Chondrocyte (in vitro differentiated cells): Measurements from ENCODE around the gene APBA1. TPM values are rescaled to one million over a fixed set of nuclear protein-coding genes. Genes with fewer than 3 reads are reported as not detected.

ENCODE experiments used
- DNase-seq: peaks from one replicate; pipeline ENCODE4 v3.0.0; 2021; ENCODE audit warnings: mixed read lengths, low spot score
- H3K27ac Mint-ChIP-seq: one replicate; pipeline ENCODE4 v1.8.0; 2021; ENCODE audit warnings: mild to moderate bottlenecking, moderate library complexity, mixed read lengths; ENCODE audit not compliant: unreplicated experiment
- H3K27me3 Mint-ChIP-seq: 2 replicates; pipeline ENCODE4 v1.8.0; 2021; ENCODE audit warnings: low read depth, mixed read lengths
- H3K36me3 Mint-ChIP-seq: 2 replicates; pipeline ENCODE4 v1.8.0; 2021; ENCODE audit warnings: low read depth, mixed read lengths
- H3K4me1 Mint-ChIP-seq: 2 replicates; pipeline ENCODE4 v1.8.0; 2021; ENCODE audit warnings: low read depth, mild to moderate bottlenecking, mixed read lengths
- H3K4me3 Mint-ChIP-seq: one replicate; pipeline ENCODE4 v1.8.0; 2021; ENCODE audit warnings: mild to moderate bottlenecking, moderate library complexity, mixed read lengths; ENCODE audit not compliant: unreplicated experiment
- H3K9me3 Mint-ChIP-seq: 2 replicates; pipeline ENCODE4 v1.8.0; 2021; ENCODE audit warnings: low read depth, mixed read lengths
- total RNA-seq: library from RNA; stranded (reverse); gene quantifications from 3 replicates; pipeline ENCODE4 v1.2.1, GENCODE V29; 2021
- TF ChIP-seq, protein P1 (sequence below): fragments of 200-600 bp; sonication (generic); IDR thresholded peaks from 2 replicates; pipeline ENCODE4 v1.5.0; 2021; ENCODE audit warnings: antibody characterized with exemption, mild to moderate bottlenecking, moderate library complexity

The APBA1 gene
- total RNA-seq, 1 donor from 2014 or later: 12.3 TPM

DNA sequence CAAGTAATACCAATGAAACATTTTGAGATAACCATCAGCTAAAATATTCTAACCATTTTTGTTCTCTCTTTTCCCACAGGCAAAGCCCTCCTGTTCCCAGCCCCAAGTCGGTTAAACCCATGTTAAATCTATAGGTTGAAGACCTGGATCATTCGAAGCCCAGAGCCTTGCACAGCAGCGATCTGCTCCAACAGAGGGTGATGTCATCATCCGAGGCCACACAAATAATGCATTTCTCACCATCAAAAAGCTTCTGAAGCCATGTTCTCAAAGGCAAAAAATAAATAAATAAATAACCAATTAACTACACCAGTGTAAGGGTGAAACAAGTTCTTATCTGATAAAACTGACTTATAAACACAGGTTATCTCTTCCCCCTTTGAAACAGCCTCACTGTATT is 178.0 kb downstream of the APBA1 start:
- H3K27ac Mint-ChIP-seq: no peak overlapping the region
- H3K4me3 Mint-ChIP-seq: no peak overlapping the region
- DNase-seq: no peak
- H3K9me3 Mint-ChIP-seq: no peaks in the 10 kb centered on the region
- H3K4me1 Mint-ChIP-seq: no peaks in the 10 kb centered on the region
- TF ChIP-seq, protein P1, sequence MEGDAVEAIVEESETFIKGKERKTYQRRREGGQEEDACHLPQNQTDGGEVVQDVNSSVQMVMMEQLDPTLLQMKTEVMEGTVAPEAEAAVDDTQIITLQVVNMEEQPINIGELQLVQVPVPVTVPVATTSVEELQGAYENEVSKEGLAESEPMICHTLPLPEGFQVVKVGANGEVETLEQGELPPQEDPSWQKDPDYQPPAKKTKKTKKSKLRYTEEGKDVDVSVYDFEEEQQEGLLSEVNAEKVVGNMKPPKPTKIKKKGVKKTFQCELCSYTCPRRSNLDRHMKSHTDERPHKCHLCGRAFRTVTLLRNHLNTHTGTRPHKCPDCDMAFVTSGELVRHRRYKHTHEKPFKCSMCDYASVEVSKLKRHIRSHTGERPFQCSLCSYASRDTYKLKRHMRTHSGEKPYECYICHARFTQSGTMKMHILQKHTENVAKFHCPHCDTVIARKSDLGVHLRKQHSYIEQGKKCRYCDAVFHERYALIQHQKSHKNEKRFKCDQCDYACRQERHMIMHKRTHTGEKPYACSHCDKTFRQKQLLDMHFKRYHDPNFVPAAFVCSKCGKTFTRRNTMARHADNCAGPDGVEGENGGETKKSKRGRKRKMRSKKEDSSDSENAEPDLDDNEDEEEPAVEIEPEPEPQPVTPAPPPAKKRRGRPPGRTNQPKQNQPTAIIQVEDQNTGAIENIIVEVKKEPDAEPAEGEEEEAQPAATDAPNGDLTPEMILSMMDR: no peak
- no peaks in the 10 kb centered on the region for H3K36me3 Mint-ChIP-seq
- H3K27me3 Mint-ChIP-seq: no peaks in the 10 kb centered on the region

DNA sequence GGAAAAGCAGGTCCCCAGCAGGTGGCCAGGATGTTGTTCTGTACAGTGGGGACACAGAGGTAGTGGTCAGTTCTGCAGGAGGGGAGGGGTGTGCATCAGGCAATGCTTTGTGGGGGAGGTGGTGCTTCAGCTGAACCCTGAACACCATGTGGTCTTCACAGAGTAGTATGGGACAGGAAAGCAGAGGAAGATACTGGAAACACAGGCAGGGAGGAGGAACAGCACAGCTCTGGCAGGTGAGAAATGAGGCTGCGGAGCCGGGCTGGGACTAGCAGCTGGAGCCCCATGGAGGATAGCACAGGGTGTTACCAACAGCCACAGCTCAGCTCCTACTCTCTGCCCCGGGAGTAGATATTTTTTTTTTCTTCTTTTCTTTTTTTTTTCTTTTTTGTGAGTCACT is 185.7 kb downstream of the APBA1 start:
- H3K4me1 Mint-ChIP-seq: peaks cover 7% of the 10 kb centered on the region
- no peak for DNase-seq
- TF ChIP-seq, protein P1: no peak
- peaks cover 2% of the 10 kb centered on the region for H3K9me3 Mint-ChIP-seq
- no peaks in the 10 kb centered on the region for H3K36me3 Mint-ChIP-seq
- H3K27ac Mint-ChIP-seq: no peak overlapping the region
- H3K27me3 Mint-ChIP-seq: no peaks in the 10 kb centered on the region
- H3K4me3 Mint-ChIP-seq: no peak overlapping the region

DNA sequence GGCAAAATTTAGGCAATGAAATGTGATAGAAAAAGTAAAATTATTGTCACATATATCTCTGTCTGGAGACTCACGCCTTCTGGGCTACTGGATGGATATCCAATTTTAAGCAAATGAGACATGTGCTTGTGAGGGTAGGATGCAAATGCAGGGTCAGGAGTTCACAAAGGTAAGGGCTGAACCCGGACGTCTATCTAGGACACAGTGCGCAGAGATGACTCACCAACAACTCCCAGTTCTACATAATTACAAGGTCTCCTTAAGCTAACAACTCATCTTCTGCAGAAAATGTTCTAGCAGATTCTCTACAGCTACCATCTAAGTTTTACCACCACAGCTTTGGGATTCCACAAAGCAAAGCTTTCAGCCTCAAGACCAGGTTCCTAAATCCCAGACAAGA is 186.7 kb downstream of the APBA1 start:
- Mint-ChIP-seq H3K27me3 (no peaks in the 10 kb centered on the region), H3K4me1 (peaks cover 7% of the 10 kb centered on the region), H3K36me3 (no peaks in the 10 kb centered on the region), H3K27ac (no peak overlapping the region), H3K9me3 (peaks cover 2% of the 10 kb centered on the region), H3K4me3 (no peak overlapping the region)
- no peak for DNase-seq
- TF ChIP-seq, protein P1: no peak

DNA sequence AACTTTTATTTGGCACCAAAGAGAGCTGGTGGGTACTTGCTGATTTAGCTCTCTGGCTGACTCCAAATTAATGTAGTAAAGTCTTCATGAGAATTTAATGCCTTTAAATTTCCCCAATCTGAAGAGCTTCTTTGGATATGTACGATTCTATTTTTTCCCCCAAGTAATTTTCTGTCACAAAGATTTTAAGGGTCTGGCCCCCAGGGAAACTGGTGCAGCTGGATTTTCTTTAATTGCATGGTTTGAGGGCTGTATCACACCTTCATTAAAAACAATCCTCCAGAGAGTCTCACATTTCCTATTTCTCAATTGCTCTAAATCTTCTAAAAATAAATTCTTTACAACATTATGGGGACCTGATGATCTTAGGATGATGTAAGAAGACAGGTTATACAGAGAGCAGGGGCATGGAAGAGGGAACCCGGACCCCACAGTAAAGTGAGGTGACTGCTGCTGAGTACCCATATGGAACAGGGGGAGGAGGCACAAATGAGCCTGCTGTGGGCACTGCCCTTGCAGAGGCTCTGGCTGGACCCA is 188.2 kb downstream of the APBA1 start:
- DNase-seq: no peak
- Mint-ChIP-seq H3K27me3 (no peaks in the 10 kb centered on the region), H3K4me1 (peaks cover 7% of the 10 kb centered on the region), H3K9me3 (peaks cover under 1% of the 10 kb centered on the region), H3K36me3 (no peaks in the 10 kb centered on the region), H3K4me3 (no peak overlapping the region), H3K27ac (no peak overlapping the region)
- TF ChIP-seq, protein P1: no peak

DNA sequence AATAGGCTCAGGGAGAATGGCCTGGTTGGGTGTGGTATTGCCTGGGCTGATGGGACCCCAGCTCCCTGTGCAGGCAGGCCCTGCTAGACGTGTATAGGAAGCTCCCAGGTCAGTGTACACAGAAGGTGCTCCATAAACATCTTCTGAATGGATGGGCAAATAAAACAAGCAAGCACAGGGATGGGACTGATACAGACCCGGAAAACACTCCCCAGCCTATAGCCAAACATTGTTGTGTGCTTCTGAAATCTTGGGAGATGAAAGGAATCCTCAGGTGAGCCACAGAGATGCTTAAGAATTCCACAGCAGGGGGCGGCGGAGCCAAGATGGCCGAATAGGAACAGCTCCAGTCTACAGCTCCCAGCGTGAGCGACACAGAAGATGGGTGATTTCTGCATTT is 195.4 kb downstream of the APBA1 start:
- DNase-seq: no peak

More for the DNA sequence above, 195.4 kb downstream of the APBA1 start:
- H3K9me3 Mint-ChIP-seq: no peaks in the 10 kb centered on the region
- peaks cover 1% of the 10 kb centered on the region for H3K36me3 Mint-ChIP-seq
- H3K4me1 Mint-ChIP-seq: peaks cover 3% of the 10 kb centered on the region
- TF ChIP-seq, protein P1: no peak
- no peaks in the 10 kb centered on the region for H3K27me3 Mint-ChIP-seq
- H3K4me3 Mint-ChIP-seq: no peak overlapping the region
- no peak overlapping the region for H3K27ac Mint-ChIP-seq
